Measurements from ENCODE around the gene ADM2.

Gene ADM2

GRCh38 chr22:50467773-50468440, 13.4 kb upstream of the ADM2 start:
- DNase-seq (ENCODE audit: low read depth), result no peak

DNA sequence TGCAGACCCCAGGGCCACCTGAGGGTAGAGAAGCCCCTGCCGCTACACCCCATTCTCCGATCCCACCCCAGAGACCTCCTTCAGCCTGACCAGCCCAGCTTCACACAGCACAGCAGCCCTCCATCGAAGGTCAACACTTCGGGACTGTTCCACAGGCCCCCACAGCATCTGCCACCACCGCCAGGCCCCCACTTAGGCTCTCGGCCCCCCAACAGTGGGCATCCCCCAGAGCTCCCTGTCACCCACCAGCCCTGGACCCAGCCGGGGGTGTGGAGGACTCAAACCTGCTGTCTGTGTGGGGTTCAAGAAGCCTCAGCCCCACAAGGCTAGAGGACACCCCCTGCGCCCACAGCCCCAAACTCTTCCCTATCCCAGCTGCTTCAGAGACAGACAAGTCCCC, 12.7 kb upstream of the ADM2 start:
- DNase-seq (ENCODE audit: low read depth), result no peak

GRCh38 chr22:50469377-50470305, 11.7 kb upstream of the ADM2 start:
- DNase-seq (ENCODE audit: low read depth), result no peak

GRCh38 chr22:50470491-50470890, 10.9 kb upstream of the ADM2 start:
- no peak for DNase-seq (ENCODE audit: low read depth)

GRCh38 chr22:50471197-50471847, 10.0 kb upstream of the ADM2 start:
- no peak for DNase-seq (ENCODE audit: low read depth)

DNA sequence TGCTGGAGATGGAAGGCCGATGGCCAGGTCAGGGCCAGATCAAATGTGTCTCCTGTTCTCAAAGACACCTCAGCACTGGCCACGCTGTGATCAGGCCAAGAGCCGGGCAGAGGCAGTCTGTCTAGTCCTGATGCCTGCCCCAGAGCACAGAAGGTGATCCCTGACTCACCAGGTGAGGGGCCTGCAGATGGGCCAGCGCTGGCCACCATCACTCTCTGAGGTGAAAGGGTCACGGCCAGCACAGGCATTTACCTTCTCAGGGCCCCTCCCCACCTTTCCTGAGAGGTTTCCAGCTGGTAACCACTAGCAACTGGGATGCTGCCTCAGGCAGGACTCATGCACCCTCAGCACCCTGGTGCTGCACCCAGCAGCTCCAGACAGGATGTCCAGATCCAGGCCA, 9.4 kb upstream of the ADM2 start:
- no peak for DNase-seq (ENCODE audit: low read depth)

DNA sequence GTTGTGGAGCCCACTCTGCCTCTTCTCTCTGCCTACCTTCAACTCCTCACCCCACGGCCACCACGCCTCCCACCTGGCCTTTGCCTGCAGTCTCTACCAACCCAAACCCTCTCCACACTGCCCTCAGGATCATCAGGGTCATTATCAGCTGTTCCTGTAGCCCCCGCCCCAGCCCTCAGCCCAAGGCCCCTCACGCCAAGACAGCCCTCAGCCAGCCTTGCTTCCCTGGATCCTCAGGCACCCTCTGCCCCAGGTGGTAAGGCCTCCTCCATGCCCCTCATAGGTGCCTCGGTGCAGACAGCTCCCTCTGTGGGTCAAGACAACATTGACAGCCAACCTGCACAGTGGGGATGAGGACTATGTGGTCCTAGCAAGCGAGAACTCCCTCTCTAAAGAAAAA, 8.3 kb upstream of the ADM2 start:
- no peak for DNase-seq (ENCODE audit: low read depth)

GRCh38 chr22:50473855-50474671, 7.3 kb upstream of the ADM2 start:
- DNase-seq (ENCODE audit: low read depth), result no peak

GRCh38 chr22:50474710-50475651, 6.4 kb upstream of the ADM2 start, which contains the start of gene SBF1:
Gene SBF1 (minus strand): TSS chr22:50475035. CDS start chr22:50474840, 195 bp downstream.
- peak; percentile 75 for DNase-seq (ENCODE audit: low read depth)

GRCh38 chr22:50475652-50476002, 5.7 kb upstream of the ADM2 start:
- DNase-seq (ENCODE audit: low read depth), result no peak

GRCh38 chr22:50476868-50477267, 4.5 kb upstream of the ADM2 start:
- no peak for DNase-seq (ENCODE audit: low read depth)

DNA sequence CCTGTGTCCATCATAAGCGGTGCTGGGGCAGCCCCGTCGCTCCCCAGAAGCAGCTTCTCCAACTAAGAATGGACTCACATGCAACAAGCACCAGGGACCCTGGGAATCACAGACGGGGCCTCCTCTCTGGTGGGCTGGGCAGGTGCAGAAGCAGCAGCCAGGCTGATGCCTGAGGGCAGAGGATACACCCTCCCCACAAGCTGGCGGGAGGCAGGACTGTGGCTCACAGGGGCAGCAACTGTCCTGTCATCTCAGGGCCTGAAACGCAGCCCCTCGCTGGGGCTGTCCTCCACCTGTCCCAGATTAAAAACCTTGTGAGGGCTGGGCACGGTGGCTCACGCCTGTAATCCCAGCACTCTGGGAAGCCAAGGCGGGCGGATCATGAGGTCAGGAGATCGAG, 3.4 kb upstream of the ADM2 start:
- no peak for DNase-seq (ENCODE audit: low read depth)

GRCh38 chr22:50479721-50480120, 1.6 kb upstream of the ADM2 start:
- no peak for DNase-seq (ENCODE audit: low read depth)

DNA sequence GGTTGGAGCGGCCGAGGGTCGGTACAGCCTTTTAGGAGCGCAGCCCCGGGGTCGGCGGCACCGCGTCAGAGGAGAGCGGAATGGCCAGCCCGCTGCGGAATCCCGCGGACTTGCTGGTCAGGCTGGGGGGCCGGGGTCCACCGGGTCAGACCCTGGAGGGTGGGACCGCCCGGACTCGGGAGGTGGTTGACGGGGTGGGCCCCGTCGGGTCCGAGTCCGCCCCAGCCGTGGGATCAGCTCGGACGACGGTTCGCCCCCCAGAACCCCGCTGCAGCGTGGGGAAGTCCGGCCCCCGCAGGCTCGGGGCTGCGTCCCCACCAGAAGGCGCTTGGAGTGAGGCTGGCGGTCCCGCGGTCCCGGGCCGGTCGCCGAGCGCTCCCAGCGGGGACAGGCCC, 301 bp upstream of the ADM2 start:
- no peak for DNase-seq (ENCODE audit: low read depth)

- DNase-seq (ENCODE audit: low read depth), result no peak
Observed at GRCh38 chr22:50482107-50483074, 1.0 kb downstream of the ADM2 start.

GRCh38 chr22:50483106-50483505, 1.8 kb downstream of the ADM2 start:
- no peak for DNase-seq (ENCODE audit: low read depth)

DNA sequence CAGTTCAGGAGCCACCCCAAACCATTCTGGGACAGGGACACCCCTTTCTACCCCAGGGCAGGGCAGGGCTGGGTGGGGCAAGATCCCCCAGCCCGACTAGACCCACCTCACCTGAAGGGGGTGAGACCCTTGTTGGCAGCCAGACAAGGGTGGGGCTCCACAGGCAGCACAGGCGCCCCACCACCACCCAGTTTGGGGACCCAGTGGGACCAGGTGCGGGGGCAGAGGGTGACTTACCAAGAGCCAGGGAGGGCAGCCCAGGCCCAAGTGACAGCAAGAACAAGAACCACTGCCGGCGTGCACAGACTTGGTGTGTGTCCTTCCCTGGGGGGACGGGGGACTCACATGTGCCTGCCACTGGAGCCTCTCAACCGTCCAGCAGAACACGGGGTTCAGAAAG, 2.2 kb downstream of the ADM2 start:
- DNase-seq (ENCODE audit: low read depth), result no peak

DNA sequence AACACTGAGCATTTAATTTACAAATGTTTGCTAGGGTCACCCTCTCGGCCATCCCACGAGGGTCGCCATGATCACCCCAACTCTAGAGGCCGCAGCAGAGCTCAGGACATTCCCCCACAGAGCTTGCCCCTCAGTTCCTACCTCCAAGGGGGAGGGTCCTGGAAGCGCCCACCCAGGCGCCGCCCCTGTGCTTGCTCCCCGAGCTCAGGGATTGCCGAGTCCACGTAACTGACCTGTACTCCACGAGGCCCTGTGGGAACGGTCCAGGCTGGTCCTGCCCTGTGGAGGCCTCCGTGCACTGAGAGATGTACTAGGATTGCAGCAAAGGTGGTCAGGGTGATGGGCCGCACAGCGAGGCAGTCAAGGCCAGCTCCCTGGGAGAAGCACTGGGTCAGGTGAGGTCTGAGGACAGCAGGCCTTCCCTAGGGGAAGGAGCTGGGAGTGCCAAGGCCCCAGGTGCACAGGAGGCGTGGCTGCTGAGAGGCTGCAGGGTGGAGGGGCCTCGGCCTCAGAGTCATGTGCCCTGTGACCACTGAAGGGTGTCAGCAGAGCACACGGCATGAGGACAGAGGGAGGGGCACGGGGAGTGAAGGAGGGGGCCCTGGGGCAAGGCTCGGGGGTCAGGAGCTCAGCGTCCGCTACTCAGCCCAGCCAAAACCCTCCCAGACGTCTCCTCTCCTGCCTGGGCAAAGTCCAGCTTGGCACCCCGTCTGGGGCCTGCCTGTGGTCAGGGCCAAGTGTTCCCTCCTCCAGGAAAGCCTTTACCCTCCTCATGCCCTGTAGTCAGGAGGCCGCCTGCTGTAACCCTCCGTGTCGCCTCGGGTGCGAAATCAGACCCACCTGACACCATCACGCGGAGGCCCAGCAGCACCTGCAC, 2.9 kb downstream of the ADM2 start:
- DNase-seq (ENCODE audit: low read depth), result no peak
